ENCODE data around the gene RAMACL.

- TF ChIP-seq CTCF (conservative IDR thresholded peaks at IDR 0.05 in 1 of 2, IDR thresholded peaks at IDR 0.05 in 1 of 2; ENCODE audit: low read depth in 1 of 2, low read length in 2 of 2) (no peak), EZH2 (IDR thresholded peaks at IDR 0.05; ENCODE audit: low read length, missing control alignments) (no peak)
Observed at GRCh38 chr6:166595061-166595780, 8.7 kb upstream of the RAMACL start.

Measured in fibroblast of lung (primary cell).